Measurements from ENCODE around the gene PHF21B.

DNA sequence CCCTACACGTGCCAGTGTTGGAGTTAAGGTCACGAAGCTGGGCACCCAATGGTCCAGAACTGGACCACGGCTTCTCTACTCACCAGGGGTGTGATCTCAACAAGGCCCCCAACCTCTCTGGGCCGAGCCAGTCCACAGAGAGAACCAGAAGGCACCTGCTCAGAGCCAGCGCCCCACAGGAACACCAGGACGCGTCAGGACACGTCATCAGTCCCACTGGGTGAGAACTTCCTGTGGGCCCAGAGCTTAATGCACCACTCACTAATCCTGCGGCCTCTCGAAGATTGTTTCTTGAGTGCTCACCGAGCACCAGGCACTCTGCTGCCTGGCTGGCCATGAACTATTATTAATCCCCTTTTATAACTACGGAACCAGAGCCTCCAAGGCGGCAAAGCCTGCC, 10.1 kb downstream of the PHF21B start:
- TF ChIP-seq, protein P1, sequence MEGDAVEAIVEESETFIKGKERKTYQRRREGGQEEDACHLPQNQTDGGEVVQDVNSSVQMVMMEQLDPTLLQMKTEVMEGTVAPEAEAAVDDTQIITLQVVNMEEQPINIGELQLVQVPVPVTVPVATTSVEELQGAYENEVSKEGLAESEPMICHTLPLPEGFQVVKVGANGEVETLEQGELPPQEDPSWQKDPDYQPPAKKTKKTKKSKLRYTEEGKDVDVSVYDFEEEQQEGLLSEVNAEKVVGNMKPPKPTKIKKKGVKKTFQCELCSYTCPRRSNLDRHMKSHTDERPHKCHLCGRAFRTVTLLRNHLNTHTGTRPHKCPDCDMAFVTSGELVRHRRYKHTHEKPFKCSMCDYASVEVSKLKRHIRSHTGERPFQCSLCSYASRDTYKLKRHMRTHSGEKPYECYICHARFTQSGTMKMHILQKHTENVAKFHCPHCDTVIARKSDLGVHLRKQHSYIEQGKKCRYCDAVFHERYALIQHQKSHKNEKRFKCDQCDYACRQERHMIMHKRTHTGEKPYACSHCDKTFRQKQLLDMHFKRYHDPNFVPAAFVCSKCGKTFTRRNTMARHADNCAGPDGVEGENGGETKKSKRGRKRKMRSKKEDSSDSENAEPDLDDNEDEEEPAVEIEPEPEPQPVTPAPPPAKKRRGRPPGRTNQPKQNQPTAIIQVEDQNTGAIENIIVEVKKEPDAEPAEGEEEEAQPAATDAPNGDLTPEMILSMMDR (optimal IDR thresholded peaks at IDR 0.05 in 1 of 3, IDR thresholded peaks at IDR 0.05 in 1 of 3, conservative IDR thresholded peaks at IDR 0.05 in 1 of 3; ENCODE audit: extremely low read depth in 1 of 3, insufficient read depth in 2 of 3, low read length in 3 of 3): no peak
- TF ChIP-seq EZH2 (IDR thresholded peaks at IDR 0.05; ENCODE audit: low read length): no peak

Data from keratinocyte (primary cell).